ENCODE data around the gene PLET1. TPM values are rescaled to one million over a fixed set of nuclear protein-coding genes. Genes with fewer than 3 reads are reported as not detected.

The PLET1 gene
- polyA plus RNA-seq, 1 donor (not counting 4 experiments of a cell fraction or from before 2014, with no cell fraction given), result not detected

- H3K4me2 ChIP-seq (ENCODE audit: control insufficient read depth, extremely low read depth, insufficient read depth, low read depth, low read length), result no peak overlapping the region
- H3K4me3 ChIP-seq (ENCODE audit: control insufficient read depth in 2 of 3, extremely low read depth in 1 of 3, insufficient read depth in 2 of 3, low read depth in 1 of 3, low read length in 3 of 3), result no peak overlapping the region
- no peaks in the 10 kb centered on the region for H4K20me1 ChIP-seq (ENCODE audit: control insufficient read depth, extremely low read depth, insufficient read depth, low read length)
- H3K9me3 ChIP-seq (ENCODE audit: control insufficient read depth, low read depth, low read length), result no peaks in the 10 kb centered on the region
- no peak for TF ChIP-seq EZH2 (IDR thresholded peaks at IDR 0.05; ENCODE audit: low read length)
- TF ChIP-seq CTCF (optimal IDR thresholded peaks at IDR 0.05 in 1 of 3, IDR thresholded peaks at IDR 0.05 in 1 of 3, conservative IDR thresholded peaks at IDR 0.05 in 1 of 3; ENCODE audit: extremely low read depth in 1 of 3, insufficient read depth in 2 of 3, low read length in 3 of 3), result no peak
- H3K9ac ChIP-seq (ENCODE audit: control insufficient read depth, extremely low read depth, insufficient read depth, low read length), result no peak overlapping the region
- no peaks in the 10 kb centered on the region for H3K4me1 ChIP-seq (ENCODE audit: control insufficient read depth, extremely low read depth, insufficient read depth, low read length)
- H3K9me1 ChIP-seq (ENCODE audit: control insufficient read depth, extremely low read depth, insufficient read depth, low read length), result no peaks in the 10 kb centered on the region
- DNase-seq (ENCODE audit: low read depth, low spot score) (no peak), FAIRE-seq (no peak)
- no peaks in the 10 kb centered on the region for H3K79me2 ChIP-seq (ENCODE audit: control insufficient read depth, insufficient read depth, low read length)
- H3K27ac ChIP-seq (ENCODE audit: control insufficient read depth, insufficient read depth, low read length), result no peak overlapping the region
- no peaks in the 10 kb centered on the region for H3K36me3 ChIP-seq (ENCODE audit: control insufficient read depth in 2 of 2, extremely low read depth in 1 of 2, insufficient read depth in 2 of 2, low read length in 2 of 2)
- no peak overlapping the region for H2AFZ ChIP-seq (ENCODE audit: control insufficient read depth, low read length)
- H3K27me3 ChIP-seq (ENCODE audit: control insufficient read depth, extremely low read depth, insufficient read depth, low read length), result no peaks in the 10 kb centered on the region
- dilution Hi-C loops (cut with MboI; ENCODE audit: extremely low pct_ligation_motif_present, low sequenced_read_pairs), result no loop called here
Measured at GRCh38 chr11:112273066-112273465, 12.4 kb upstream of the PLET1 start.

- Histone ChIP-seq H3K9me1 (ENCODE audit: control insufficient read depth, extremely low read depth, insufficient read depth, low read length) (no peaks in the 10 kb centered on the region), H4K20me1 (ENCODE audit: control insufficient read depth, extremely low read depth, insufficient read depth, low read length) (no peaks in the 10 kb centered on the region), H3K9ac (ENCODE audit: control insufficient read depth, extremely low read depth, insufficient read depth, low read length) (no peak overlapping the region), H3K36me3 (ENCODE audit: control insufficient read depth in 2 of 2, extremely low read depth in 1 of 2, insufficient read depth in 2 of 2, low read length in 2 of 2) (no peaks in the 10 kb centered on the region), H2AFZ (ENCODE audit: control insufficient read depth, low read length) (no peak overlapping the region), H3K9me3 (ENCODE audit: control insufficient read depth, low read depth, low read length) (no peaks in the 10 kb centered on the region), H3K79me2 (ENCODE audit: control insufficient read depth, insufficient read depth, low read length) (no peaks in the 10 kb centered on the region), H3K4me1 (ENCODE audit: control insufficient read depth, extremely low read depth, insufficient read depth, low read length) (no peaks in the 10 kb centered on the region), H3K27me3 (ENCODE audit: control insufficient read depth, extremely low read depth, insufficient read depth, low read length) (no peaks in the 10 kb centered on the region), H3K27ac (ENCODE audit: control insufficient read depth, insufficient read depth, low read length) (no peak overlapping the region), H3K4me2 (ENCODE audit: control insufficient read depth, extremely low read depth, insufficient read depth, low read depth, low read length) (no peak overlapping the region), H3K4me3 (ENCODE audit: control insufficient read depth in 2 of 3, extremely low read depth in 1 of 3, insufficient read depth in 2 of 3, low read depth in 1 of 3, low read length in 3 of 3) (no peak overlapping the region)
- dilution Hi-C loops (cut with MboI; ENCODE audit: extremely low pct_ligation_motif_present, low sequenced_read_pairs), result no loop called here
- FAIRE-seq, result no peak
- no peak for DNase-seq (ENCODE audit: low read depth, low spot score)
- no peak for TF ChIP-seq EZH2 (IDR thresholded peaks at IDR 0.05; ENCODE audit: low read length)
- TF ChIP-seq CTCF (optimal IDR thresholded peaks at IDR 0.05 in 1 of 3, IDR thresholded peaks at IDR 0.05 in 1 of 3, conservative IDR thresholded peaks at IDR 0.05 in 1 of 3; ENCODE audit: extremely low read depth in 1 of 3, insufficient read depth in 2 of 3, low read length in 3 of 3), result no peak
Measured at GRCh38 chr11:112271242-112271641, 10.6 kb upstream of the PLET1 start.

Measured in keratinocyte (primary cell).